ENCODE measurements around the gene NANS.
"Not testable (repeated sequence)": the region's sequence is repeated elsewhere in the genome, so short reads cannot be mapped to it uniquely, and the experiment has no call there.

The NANS gene

DNA sequence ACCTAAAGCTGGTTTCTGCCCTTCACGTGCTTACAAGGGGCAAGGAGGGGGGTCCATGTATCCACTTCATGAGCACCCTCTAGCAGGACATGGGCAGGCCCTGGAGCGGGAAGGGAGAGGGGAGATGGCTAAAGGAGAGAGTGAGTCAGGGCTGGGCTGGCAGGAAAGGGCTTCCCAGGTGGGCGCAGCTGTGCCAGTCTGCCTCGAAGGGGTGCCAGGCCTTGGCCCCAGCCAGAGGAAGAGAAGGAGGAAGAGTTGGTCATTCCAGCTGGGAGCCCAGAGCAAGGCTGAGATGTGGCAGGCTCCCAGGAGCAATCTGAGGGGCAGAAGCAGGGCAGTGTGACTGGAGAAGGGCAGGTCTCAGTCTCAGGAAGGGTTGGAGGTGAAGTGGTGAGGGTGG, 37.8 kb downstream of the NANS start:
- TF ChIP-seq ZNF274 (IDR thresholded peaks at IDR 0.05; ENCODE audit: low read depth, low read length): no peak
- H3K4me3 ChIP-seq (ENCODE audit: low read length): no peak overlapping the region

DNA sequence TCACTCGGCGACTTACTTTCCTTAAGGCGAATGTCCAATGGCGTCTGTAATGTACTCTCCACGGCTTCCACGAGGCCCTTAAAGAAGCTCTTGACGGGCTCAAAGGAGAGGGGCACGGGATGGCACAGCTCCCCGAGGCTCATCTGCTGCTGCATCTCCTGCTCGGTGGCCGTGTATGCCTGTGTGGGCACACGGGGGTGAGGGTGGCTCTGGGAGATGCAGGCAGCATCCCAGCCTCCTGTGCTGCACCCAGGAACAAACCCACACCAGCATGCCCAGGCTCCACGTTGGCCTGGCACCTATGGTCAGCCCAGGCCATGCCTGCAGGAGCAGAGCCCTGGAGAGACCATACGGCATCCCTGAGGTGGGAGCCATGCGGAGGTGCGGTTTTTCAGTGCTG, 38.3 kb downstream of the NANS start:
- no peak for TF ChIP-seq ZNF274 (IDR thresholded peaks at IDR 0.05; ENCODE audit: low read depth, low read length)
- H3K4me3 ChIP-seq (ENCODE audit: low read length): no peak overlapping the region

DNA sequence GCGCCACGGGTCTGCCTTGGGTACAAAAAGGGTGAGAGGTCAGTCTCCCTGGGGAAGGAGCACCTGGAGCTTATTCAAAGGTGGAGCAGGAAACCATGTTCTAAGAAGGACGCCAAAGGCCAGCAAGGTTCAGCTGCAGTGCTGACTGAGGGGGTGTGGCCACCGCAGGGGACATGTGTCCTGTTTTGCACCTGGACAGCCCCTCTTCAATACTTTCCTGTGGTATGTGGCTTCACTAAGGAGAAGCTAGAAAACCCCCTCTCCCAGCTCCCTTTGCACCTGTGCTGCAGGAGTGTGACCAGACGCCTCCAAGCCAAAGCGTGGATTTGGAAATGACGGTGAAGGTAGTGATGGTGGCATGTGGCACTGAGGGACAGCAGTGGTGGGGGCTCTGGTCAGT, 38.9 kb downstream of the NANS start:
- no peak for TF ChIP-seq ZNF274 (IDR thresholded peaks at IDR 0.05; ENCODE audit: low read depth, low read length)
- no peak overlapping the region for H3K4me3 ChIP-seq (ENCODE audit: low read length)

DNA sequence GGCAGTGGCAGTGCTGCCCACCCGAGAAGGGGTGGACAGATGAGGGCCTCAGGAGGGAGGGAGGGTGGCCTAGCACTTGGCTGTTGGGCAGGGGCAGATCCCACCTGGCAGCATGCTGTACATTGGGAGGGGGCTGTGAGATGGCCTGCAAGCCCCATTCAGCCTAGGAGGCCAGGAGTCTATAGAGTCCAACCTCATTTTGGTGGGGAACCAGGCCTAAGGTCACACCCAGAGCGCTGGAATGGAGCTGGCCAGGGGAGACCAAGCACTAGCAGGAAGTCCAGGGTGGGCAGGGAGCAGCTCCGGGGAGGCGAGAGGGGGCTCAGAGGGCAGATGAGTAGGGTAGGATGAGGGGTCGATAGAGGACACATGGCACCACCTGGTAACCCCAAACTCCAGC, 39.6 kb downstream of the NANS start:
- TF ChIP-seq ZNF274 (IDR thresholded peaks at IDR 0.05; ENCODE audit: low read depth, low read length): no peak
- no peak overlapping the region for H3K4me3 ChIP-seq (ENCODE audit: low read length)

DNA sequence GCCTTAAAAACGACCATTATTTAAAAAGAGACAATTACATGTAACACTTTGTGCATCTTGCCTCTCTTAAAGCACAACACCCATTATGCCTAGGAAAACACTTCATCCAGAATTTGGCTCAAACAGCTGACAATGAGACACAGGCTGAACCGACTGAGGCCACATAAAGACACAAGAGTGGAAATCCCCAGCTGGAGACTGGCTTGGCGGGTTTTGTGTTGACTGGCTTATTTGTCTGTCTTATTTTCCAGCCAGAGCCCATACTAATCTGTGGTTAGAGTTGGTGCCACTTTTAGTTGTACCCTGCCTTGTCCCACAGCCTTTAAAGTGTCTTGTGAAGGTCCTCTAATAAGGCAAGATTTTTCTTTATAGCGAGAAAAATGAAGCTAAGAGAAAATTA, 41.3 kb downstream of the NANS start:
- no peak for TF ChIP-seq ZNF274 (IDR thresholded peaks at IDR 0.05; ENCODE audit: low read depth, low read length)
- H3K4me3 ChIP-seq (ENCODE audit: low read length): no peak overlapping the region

DNA sequence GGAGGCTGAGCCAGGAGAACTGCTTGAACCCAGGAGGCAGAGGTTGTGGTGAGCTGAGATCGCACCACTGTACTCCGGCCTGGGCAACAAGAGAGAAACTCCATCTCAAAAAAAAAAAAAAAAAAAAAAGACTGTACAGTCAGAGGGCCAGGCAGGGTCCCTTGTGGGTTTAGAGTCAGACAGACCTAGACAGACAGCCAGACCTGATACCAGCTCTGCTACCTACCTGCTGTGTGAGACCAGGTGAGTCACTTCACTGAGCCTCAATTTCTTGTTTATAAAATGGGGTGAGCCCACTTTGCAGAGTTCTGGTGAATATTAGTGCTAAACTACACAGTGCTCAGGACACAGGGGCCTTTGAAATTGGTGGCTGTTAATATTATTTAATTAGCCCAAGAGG, 42.8 kb downstream of the NANS start:
- H3K4me3 ChIP-seq (ENCODE audit: low read length): no peak overlapping the region
- no peak for TF ChIP-seq ZNF274 (IDR thresholded peaks at IDR 0.05; ENCODE audit: low read depth, low read length)

DNA sequence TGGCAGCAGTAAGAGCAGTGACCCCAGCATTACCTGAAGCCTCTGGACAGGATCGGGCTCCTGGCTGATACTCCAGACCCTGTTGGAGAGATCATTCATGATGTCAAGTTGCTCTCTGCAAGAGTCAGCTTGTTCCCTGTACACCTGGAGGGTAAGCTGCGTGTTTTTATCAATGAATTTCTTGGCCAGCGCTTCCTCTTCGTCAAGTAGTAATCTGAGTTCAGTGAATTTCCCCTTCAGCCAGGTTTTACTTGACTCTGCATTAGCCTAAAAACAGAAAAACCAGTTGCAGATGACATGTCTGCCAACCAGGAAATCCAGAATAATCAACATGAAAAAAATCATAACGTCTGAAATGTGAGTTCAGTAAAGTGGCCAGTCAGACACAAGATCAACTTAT, 43.4 kb downstream of the NANS start:
- no peak overlapping the region for H3K4me3 ChIP-seq (ENCODE audit: low read length)
- no peak for TF ChIP-seq ZNF274 (IDR thresholded peaks at IDR 0.05; ENCODE audit: low read depth, low read length)

DNA sequence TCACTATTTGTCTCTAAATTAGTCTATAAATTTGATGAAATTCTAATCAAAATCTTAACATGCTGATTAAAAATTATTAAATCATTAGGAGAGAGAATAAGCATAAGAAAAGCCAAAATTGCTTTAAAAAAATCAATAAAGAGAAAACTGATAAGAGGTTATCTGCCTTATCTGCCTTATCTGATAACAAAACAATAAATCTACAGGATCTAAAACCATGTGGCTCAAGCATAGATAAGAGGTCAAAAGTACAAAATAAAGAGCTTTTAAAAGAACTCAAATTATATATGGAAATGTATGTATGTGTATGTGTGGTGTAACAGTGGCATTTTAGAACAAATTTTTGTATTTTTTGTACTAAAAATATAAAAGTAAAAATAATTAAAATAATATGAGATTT, 43.9 kb downstream of the NANS start:
- no peak overlapping the region for H3K4me3 ChIP-seq (ENCODE audit: low read length)

DNA sequence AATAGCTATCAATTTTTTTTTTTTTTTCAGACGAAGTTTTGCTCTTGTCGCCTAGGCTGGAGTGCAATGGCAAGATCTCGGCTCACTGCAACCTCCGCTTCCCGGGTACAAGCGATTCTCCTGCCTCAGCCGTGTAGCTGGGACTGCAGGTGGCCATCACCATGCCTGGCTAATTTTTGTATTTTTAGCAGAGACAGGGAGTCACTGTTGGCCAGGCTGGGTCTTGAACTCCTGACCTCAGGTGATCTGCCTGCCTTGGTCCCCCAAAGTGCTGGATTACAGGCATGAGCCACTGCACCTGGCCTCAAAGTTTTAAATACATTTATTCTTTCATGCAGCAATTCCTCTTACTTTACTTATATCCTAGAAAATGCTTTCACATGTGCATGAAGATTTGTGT, 44.9 kb downstream of the NANS start:
- TF ChIP-seq ZNF274 (IDR thresholded peaks at IDR 0.05; ENCODE audit: low read depth, low read length): no peak
- no peak overlapping the region; the same call in 1 of the 2 replicates for H3K4me3 ChIP-seq (ENCODE audit: low read length)

More for the DNA sequence above, 43.9 kb downstream of the NANS start:
- no peak for TF ChIP-seq ZNF274 (IDR thresholded peaks at IDR 0.05; ENCODE audit: low read depth, low read length)

DNA sequence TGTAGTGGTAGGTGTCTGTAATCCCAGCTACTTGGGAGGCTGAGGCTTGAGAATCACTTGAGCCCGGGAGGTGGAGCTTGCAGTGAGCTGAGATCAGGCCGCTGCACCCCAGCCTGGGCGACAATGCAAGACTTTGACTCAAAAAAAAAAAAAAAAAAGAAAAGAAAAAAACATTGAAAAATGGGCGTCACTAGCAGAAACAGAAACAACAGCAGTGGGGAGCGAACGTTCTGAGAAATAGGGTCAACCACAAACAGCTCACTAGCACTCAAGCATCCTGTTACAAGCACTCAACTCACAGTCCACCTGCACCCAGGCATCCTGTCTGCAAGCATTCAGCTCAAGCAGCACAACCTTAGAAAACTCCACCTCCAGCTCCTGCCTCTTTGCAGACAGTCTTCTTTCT, 45.3 kb downstream of the NANS start:
- no peak overlapping the region for H3K4me3 ChIP-seq (ENCODE audit: low read length)
- TF ChIP-seq ZNF274 (IDR thresholded peaks at IDR 0.05; ENCODE audit: low read depth, low read length): no peak

DNA sequence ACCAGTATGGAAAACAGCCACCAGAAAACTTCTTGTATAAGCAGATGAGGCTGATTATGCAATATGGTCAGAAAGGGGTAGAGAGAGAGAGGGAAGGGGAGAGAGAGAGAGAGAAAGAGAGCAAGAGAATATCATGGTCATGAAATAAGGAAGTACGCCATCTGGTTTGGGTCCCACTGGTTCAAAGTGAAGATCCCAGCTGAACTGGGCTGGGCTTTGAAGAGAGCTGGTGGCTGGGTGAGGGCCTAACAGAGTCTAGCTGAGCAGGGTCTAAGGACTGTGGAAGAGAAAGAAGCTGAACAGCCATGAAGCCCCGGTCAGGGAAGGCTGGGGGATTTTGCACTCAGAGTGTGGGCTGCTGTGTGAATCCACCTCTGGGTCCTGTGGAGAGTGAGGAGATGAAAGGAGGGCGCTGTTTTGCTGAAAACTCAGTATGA, 47.9 kb downstream of the NANS start:
- no peak overlapping the region for H3K4me3 ChIP-seq (ENCODE audit: low read length)
- no peak for TF ChIP-seq ZNF274 (IDR thresholded peaks at IDR 0.05; ENCODE audit: low read depth, low read length)

DNA sequence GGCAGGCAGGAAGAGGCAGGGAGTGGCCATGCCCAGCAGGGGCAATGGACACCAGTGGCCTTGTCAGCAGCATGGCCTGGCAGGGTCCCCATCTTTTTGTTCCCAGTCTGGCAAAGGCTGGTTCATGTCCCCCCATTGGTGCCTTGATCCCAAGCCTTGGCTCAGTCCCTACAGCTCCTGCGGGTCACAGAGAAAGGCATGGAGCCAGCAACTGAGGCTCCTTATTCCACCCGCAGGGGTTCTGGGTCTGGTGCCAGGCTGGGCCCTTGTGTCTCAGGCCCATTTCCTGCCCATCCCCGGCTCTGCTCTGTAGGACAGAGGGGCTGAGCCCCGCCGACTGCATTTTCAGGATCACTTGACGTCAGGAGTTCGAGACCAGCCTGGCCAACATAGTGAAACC, 48.5 kb downstream of the NANS start:
- H3K4me3 ChIP-seq (ENCODE audit: low read length): no peak overlapping the region
- TF ChIP-seq ZNF274 (IDR thresholded peaks at IDR 0.05; ENCODE audit: low read depth, low read length): no peak

DNA sequence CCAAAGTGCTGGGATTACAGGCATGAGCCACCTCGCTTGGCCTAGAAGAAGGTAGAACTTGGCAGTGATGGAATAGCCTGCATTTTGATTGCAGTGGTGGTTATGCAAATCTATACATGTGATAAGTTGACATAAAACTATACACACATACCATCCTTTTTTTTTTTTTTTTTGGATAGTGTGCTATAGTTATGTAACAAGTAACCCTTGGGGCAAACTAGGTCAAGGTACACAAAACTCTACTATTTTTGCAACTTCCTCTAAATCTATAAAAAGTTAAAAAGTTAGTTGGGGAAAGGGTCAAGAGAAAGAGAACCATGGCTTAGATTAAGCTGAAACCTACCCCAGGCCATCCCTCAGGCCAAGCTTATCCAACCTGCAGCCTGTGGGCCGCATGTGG, 51.4 kb downstream of the NANS start:
- TF ChIP-seq ZNF274 (IDR thresholded peaks at IDR 0.05; ENCODE audit: low read depth, low read length): no peak
- H3K4me3 ChIP-seq (ENCODE audit: low read length): no peak overlapping the region; the same call in 1 of the 2 replicates

DNA sequence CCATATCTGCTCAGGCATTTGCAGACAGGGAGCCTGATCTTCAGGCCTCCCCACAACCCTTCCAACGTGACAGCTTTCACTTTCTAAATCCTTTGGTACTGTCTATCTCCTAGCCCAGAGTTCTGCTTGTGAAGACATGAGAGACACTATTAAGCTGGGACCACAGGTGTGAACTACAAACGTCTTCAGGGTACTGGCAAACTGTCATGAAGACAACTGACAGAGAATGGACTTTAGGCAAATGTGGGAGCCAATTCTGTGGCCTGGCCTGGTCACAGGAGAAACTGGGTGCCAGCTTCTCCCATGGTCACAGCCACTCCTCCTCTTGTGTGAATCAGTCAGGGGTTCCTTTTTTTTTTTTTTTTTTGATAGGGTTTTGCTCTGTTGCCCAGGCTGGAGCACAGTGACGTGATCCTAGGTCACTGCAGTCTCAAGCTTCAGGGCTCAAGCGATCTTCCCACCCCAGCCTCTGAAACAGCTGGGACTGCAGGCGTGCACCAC, 52.0 kb downstream of the NANS start:
- TF ChIP-seq ZNF274 (IDR thresholded peaks at IDR 0.05; ENCODE audit: low read depth, low read length): no peak
- H3K4me3 ChIP-seq (ENCODE audit: low read length): peak overlapping the region; percentile 6; the same call in 1 of the 2 replicates

DNA sequence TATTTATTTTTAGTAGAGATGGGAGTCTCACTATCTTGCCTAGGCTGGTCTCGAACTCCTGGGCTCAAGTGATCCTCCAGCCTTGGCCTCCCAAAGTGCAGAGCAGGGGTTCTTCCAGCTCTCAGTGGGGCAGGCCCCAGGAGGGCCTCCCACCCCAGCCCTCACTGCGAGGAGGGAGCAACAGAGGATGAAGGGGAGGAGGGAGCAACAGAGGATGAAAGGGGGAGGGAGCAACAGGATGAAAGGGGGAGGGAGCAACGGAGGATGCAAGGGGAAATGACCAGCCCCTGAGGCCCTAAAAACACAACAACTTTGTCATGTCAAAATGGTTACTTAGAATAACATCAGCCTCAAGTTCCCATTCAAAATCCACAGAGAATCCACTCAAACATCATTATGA, 52.5 kb downstream of the NANS start:
- H3K4me3 ChIP-seq (ENCODE audit: low read length): no peak overlapping the region; the same call in 1 of the 2 replicates
- TF ChIP-seq ZNF274 (IDR thresholded peaks at IDR 0.05; ENCODE audit: low read depth, low read length): no peak

DNA sequence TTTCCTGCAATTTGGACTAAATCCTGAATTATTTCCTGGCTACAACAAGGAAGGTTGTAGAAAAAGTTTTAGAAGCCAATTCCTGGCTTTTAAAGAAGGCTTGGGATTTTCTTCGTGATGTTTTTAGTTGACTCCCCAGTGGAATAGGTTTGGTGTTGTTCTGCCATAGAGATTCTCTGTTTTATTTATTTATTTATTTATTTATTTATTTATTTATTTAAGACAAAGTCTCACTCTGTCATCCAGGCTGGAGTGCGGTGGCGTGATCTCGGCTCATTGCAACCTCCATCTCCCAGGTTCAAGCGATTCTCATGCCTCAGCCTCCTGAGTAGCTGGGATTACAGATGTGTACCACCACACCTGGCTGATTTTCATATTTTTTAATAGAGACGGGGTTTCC, 60.6 kb downstream of the NANS start:
- H3K4me3 ChIP-seq (ENCODE audit: low read length): not testable (repeated sequence)

Measured in GM08714 (cell line).